Measurements from ENCODE around the gene PDPK1. TPM values are rescaled to one million over a fixed set of nuclear protein-coding genes. Genes with fewer than 3 reads are reported as not detected.

The PDPK1 gene
- total RNA-seq, 1 donor from 2014 or later, result 11.8 TPM

DNA sequence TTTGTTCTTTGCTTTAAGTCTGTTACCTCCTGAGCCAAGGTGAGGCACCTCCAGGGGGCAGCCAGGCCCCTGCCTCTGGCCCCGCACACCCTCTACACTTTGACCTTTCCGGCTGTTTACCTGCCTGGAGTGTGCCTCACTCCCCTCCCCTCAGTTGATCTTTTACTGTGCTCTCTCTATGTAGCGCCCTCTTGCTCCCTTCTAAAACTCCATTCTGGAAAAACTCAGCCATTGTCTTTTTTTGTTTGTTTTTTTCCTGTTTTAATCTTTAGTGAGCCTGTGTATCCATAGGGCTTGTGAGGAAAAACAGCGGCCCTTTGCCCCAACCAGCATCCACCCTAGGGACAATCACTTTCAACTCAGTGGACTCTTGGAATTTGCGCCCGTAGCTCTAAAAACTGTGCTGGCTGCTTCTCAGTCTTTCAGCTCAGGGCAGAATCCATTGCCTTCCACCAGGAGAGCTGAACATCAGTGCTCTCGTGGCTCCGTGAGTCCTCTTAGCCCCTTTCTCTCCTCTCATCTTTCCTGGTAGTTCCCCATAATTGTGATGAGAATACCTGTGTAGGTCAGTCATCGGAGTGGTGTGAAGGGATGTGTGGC, 13.4 kb upstream of the PDPK1 start:
- FAIRE-seq, result no peak

DNA sequence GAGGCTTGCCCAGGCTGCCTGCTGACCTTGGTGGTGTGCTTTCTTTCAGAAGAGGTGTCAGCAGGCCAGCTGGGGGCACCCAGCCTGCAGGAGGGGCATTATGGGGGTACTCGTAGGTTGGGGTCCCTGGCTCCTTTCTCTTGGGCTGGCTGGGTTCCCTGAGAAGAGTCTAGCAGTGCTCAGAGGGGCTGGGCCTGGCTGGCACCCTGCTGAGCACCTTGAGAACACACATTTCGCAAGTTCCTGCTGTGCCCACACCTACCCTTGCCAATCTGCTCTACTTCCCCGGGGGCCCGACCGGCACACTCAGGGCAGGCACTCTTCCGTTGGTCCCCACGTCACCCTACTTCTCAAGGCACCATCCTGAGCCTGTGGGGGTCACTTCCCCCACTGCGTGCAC, 11.7 kb upstream of the PDPK1 start:
- H3K36me3 ChIP-seq (ENCODE audit: control insufficient read depth, insufficient read depth, low read length), result peaks cover 22% of the 10 kb centered on the region
- no peak for FAIRE-seq
- DNase-seq (ENCODE audit: low read depth), result no peak

More for the DNA sequence above, 13.4 kb upstream of the PDPK1 start:
- H3K4me3 ChIP-seq (ENCODE audit: low read depth, low read length), result no peak overlapping the region
- TF ChIP-seq, protein P1, sequence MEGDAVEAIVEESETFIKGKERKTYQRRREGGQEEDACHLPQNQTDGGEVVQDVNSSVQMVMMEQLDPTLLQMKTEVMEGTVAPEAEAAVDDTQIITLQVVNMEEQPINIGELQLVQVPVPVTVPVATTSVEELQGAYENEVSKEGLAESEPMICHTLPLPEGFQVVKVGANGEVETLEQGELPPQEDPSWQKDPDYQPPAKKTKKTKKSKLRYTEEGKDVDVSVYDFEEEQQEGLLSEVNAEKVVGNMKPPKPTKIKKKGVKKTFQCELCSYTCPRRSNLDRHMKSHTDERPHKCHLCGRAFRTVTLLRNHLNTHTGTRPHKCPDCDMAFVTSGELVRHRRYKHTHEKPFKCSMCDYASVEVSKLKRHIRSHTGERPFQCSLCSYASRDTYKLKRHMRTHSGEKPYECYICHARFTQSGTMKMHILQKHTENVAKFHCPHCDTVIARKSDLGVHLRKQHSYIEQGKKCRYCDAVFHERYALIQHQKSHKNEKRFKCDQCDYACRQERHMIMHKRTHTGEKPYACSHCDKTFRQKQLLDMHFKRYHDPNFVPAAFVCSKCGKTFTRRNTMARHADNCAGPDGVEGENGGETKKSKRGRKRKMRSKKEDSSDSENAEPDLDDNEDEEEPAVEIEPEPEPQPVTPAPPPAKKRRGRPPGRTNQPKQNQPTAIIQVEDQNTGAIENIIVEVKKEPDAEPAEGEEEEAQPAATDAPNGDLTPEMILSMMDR (IDR thresholded peaks at IDR 0.05; ENCODE audit: insufficient read depth, low read length, severe bottlenecking), result no peak
- DNase-seq (ENCODE audit: low read depth), result no peak
- H3K27me3 ChIP-seq (ENCODE audit: control insufficient read depth, insufficient read depth, low read length), result no peaks in the 10 kb centered on the region
- H3K36me3 ChIP-seq (ENCODE audit: control insufficient read depth, insufficient read depth, low read length), result peaks cover 24% of the 10 kb centered on the region

DNA sequence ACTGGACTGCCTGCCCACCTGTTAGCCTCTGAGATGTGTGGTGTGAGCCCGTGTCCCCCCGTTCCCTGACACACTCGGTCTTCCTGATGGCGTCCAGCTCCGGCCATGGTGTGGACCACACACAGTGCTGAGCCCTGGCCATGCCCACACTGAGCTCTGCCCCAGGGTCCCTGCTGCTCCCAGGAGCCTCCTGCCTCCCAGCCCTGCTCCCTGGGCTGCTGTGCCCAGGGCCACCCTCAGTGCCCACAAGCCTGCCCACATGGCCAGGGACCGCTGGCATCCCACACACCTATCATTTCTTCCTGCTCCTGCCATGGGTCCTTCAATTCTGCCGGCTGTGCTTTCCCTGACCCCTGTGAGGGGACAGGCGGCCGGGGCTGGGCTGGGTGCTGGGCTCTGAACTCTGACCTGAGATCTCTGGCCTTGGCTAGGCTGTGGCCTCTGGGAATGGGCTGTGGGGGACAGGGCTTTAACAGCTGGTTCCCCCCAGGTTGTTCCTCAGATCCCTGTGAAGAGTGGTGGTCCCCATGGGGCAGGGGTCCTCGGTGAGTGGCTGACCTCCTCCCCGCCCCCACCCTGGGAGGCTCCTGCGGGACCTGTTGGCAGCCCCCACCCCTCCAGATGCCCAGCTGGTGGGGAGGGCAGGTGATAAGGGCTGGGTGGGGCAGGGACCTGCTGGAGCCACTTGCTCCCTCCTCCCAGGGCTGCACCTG, 10.6 kb upstream of the PDPK1 start:
- Histone ChIP-seq H3K27me3 (ENCODE audit: control insufficient read depth, insufficient read depth, low read length) (no peaks in the 10 kb centered on the region), H3K4me3 (ENCODE audit: low read depth, low read length) (no peak overlapping the region), H3K36me3 (ENCODE audit: control insufficient read depth, insufficient read depth, low read length) (peaks cover 19% of the 10 kb centered on the region)
- DNase-seq (ENCODE audit: low read depth) (no peak), FAIRE-seq (no peak)
- TF ChIP-seq, protein P1 (IDR thresholded peaks at IDR 0.05; ENCODE audit: insufficient read depth, low read length, severe bottlenecking), result no peak

More for the DNA sequence above, 11.7 kb upstream of the PDPK1 start:
- H3K27me3 ChIP-seq (ENCODE audit: control insufficient read depth, insufficient read depth, low read length), result no peaks in the 10 kb centered on the region
- TF ChIP-seq, protein P1 (IDR thresholded peaks at IDR 0.05; ENCODE audit: insufficient read depth, low read length, severe bottlenecking), result no peak
- no peak overlapping the region for H3K4me3 ChIP-seq (ENCODE audit: low read depth, low read length)

DNA sequence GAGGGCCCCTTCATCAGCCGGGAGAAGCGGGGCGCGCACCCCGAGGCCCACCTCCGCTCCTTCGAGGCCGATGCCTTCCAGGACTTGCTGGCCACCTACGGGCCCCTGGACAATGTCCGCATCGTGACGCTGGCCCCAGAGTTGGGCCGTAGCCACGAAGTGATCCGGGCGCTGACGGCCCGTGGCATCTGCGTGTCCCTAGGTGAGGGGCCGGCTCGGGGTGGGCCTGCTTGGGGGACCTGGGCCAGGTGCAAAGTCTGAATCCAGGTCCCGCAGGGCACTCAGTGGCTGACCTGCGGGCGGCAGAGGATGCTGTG, 10.1 kb upstream of the PDPK1 start:
- FAIRE-seq, result no peak
- peaks cover 19% of the 10 kb centered on the region for H3K36me3 ChIP-seq (ENCODE audit: control insufficient read depth, insufficient read depth, low read length)
- no peaks in the 10 kb centered on the region for H3K27me3 ChIP-seq (ENCODE audit: control insufficient read depth, insufficient read depth, low read length)
- DNase-seq (ENCODE audit: low read depth), result no peak
- TF ChIP-seq, protein P1 (IDR thresholded peaks at IDR 0.05; ENCODE audit: insufficient read depth, low read length, severe bottlenecking), result no peak
- no peak overlapping the region for H3K4me3 ChIP-seq (ENCODE audit: low read depth, low read length)

DNA sequence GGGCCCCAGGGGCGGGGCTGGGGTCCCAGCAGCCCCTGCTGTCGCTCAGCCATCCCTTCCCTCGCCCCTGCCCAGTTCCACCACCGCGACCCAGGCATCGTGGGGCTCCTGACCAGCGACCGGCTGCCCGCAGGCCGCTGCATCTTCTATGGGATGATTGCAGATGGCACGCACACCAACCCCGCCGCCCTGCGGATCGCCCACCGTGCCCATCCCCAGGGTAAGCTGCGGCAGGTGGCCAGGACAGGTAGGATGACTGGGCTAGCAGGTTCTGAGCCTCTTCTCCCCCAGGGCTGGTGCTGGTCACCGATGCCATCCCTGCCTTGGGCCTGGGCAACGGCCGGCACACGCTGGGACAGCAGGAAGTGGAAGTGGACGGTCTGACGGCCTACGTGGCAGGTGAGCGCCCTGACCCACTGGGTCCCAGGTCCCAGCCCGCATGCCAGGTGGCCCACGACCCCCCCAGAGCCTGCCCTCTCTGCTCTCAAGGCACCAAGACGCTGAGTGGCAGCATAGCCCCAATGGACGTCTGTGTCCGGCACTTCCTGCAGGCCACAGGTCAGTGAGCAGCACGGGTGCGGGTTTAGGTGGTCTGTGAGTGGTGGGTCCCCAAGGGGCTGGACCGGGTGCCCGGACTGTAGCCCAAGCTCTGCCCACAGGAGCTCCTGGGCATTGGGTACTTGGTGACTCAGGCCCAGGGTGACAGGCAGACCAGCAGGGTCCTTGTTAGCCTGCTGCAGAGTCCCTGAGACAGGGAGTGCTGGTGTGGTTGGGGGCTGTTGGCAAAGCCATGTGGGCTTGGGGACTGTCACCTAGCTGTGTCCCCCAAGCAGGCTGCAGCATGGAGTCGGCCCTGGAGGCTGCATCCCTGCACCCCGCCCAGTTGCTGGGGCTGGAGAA, 9.4 kb upstream of the PDPK1 start:
- H3K4me3 ChIP-seq (ENCODE audit: low read depth, low read length), result no peak overlapping the region
- H3K27me3 ChIP-seq (ENCODE audit: control insufficient read depth, insufficient read depth, low read length), result no peaks in the 10 kb centered on the region
- TF ChIP-seq, protein P1 (IDR thresholded peaks at IDR 0.05; ENCODE audit: insufficient read depth, low read length, severe bottlenecking), result no peak
- H3K36me3 ChIP-seq (ENCODE audit: control insufficient read depth, insufficient read depth, low read length), result peaks cover 16% of the 10 kb centered on the region
- FAIRE-seq (no peak), DNase-seq (ENCODE audit: low read depth) (no peak)
